Measurements from ENCODE around the gene PRPSAP1.

PRPSAP1 gene

DNA sequence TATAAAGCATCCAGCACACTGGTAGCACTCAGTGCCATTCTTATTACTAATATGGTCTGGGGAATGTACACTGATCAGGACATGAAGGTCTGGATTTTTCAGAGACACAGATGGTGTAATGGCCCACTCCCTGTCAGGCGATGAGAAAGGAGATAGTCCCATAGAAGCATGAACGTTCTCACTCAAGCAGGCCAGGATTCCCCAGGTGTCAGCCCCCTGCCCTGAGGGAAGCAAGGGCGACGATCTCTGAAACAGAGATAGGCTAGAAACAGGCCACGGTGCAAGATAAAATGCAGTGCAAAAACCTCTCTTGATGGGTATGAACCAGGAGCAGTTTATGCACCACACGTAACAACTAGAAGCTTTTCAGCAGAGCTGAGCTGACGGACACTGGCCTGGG is 10.6 kb downstream of the PRPSAP1 start:
- no peaks in the 10 kb centered on the region for H4K20me1 ChIP-seq (ENCODE audit: insufficient read depth, low read length)
- no peak overlapping the region for H3K27ac ChIP-seq (ENCODE audit: low read length)
- no peaks in the 10 kb centered on the region for H3K9me2 ChIP-seq (replicated peaks; ENCODE audit: insufficient read depth, low read length)
- no peak for DNase-seq
- H2AFZ ChIP-seq (ENCODE audit: low read length) = no peak overlapping the region
- H3K4me2 ChIP-seq (ENCODE audit: low read depth, low read length) = no peak overlapping the region
- TF ChIP-seq, protein P1, sequence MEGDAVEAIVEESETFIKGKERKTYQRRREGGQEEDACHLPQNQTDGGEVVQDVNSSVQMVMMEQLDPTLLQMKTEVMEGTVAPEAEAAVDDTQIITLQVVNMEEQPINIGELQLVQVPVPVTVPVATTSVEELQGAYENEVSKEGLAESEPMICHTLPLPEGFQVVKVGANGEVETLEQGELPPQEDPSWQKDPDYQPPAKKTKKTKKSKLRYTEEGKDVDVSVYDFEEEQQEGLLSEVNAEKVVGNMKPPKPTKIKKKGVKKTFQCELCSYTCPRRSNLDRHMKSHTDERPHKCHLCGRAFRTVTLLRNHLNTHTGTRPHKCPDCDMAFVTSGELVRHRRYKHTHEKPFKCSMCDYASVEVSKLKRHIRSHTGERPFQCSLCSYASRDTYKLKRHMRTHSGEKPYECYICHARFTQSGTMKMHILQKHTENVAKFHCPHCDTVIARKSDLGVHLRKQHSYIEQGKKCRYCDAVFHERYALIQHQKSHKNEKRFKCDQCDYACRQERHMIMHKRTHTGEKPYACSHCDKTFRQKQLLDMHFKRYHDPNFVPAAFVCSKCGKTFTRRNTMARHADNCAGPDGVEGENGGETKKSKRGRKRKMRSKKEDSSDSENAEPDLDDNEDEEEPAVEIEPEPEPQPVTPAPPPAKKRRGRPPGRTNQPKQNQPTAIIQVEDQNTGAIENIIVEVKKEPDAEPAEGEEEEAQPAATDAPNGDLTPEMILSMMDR (IDR thresholded peaks at IDR 0.05; ENCODE audit: low read length) = no peak
- no peaks in the 10 kb centered on the region for H3K27me3 ChIP-seq (replicated peaks; ENCODE audit: insufficient read depth, low read length)
- H3K9ac ChIP-seq (ENCODE audit: low read length) = no peak overlapping the region
- no peaks in the 10 kb centered on the region for H3K36me3 ChIP-seq (replicated peaks; ENCODE audit: insufficient read depth, low read length)
- no peaks in the 10 kb centered on the region for H3F3A ChIP-seq (ENCODE audit: insufficient read depth, low read length)
- H3K79me2 ChIP-seq (ENCODE audit: low read length) = no peaks in the 10 kb centered on the region
- no peak overlapping the region for H3K4me3 ChIP-seq (ENCODE audit: low read length)
- H3K4me1 ChIP-seq (ENCODE audit: low read length) = no peaks in the 10 kb centered on the region
- H3K9me3 ChIP-seq (replicated peaks; ENCODE audit: insufficient read depth, low read length) = no peaks in the 10 kb centered on the region

DNA sequence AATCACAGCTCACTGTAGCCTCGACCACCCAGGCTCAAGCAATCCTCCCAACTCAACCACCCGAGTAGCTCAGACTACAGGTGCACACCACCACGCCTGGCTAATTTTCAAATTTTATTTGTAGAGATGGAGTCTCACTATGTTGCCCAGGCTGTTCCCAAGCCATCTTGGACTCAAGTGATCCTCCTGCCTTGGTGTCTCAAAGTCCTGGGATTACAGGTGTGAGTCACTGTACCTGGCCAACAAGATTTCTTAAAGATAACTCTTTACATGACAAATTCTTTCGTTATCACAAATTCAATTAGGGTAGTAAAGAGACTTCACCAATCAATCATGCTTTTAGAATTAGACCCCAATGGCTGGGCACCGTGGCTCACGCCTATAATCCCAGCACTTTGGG is 12.4 kb downstream of the PRPSAP1 start:
- H4K20me1 ChIP-seq (ENCODE audit: insufficient read depth, low read length) = no peaks in the 10 kb centered on the region
- H3K9me2 ChIP-seq (replicated peaks; ENCODE audit: insufficient read depth, low read length) = no peaks in the 10 kb centered on the region
- H3K27me3 ChIP-seq (replicated peaks; ENCODE audit: insufficient read depth, low read length) = no peaks in the 10 kb centered on the region
- H3K9ac ChIP-seq (ENCODE audit: low read length) = no peak overlapping the region
- no peaks in the 10 kb centered on the region for H3K79me2 ChIP-seq (ENCODE audit: low read length)
- H3K9me3 ChIP-seq (replicated peaks; ENCODE audit: insufficient read depth, low read length) = no peaks in the 10 kb centered on the region
- no peaks in the 10 kb centered on the region for H3K4me1 ChIP-seq (ENCODE audit: low read length)
- TF ChIP-seq EZH2phosphoT487 (IDR thresholded peaks at IDR 0.05; ENCODE audit: low read length) (no peak), EZH2 (optimal IDR thresholded peaks at IDR 0.05; ENCODE audit: low read depth, low read length) (no peak)
- TF ChIP-seq, protein P1 (IDR thresholded peaks at IDR 0.05; ENCODE audit: low read length) = no peak
- no peak for DNase-seq
- H3F3A ChIP-seq (ENCODE audit: insufficient read depth, low read length) = no peaks in the 10 kb centered on the region
- no peak overlapping the region for H3K4me3 ChIP-seq (ENCODE audit: low read length)
- H2AFZ ChIP-seq (ENCODE audit: low read length) = no peak overlapping the region
- H3K4me2 ChIP-seq (ENCODE audit: low read depth, low read length) = no peak overlapping the region
- H3K36me3 ChIP-seq (replicated peaks; ENCODE audit: insufficient read depth, low read length) = no peaks in the 10 kb centered on the region
- H3K27ac ChIP-seq (ENCODE audit: low read length) = no peak overlapping the region

DNA sequence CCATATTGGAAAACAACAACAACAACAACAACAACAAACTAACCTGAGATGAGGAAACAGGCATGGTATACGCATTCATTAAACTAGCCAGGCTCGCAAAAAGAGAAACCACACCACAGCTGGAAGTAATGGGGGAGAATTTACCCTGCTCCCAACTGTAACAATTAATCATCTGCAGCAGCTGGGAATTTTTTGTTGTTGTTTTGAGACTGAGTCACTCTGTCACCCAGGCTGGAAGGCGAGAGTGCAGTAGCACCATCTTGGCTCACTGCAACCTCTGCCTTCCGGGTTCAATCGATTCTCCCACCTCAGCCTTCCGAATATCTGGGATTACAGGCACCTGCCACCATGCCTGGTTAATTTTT is 16.3 kb downstream of the PRPSAP1 start:
- Histone ChIP-seq H3K9ac (ENCODE audit: low read length) (no peak overlapping the region), H3K4me3 (ENCODE audit: low read length) (no peak overlapping the region), H3K4me2 (ENCODE audit: low read depth, low read length) (no peak overlapping the region), H3K79me2 (ENCODE audit: low read length) (peaks cover 5% of the 10 kb centered on the region; the same call in 1 of the 2 replicates), H3K9me2 (replicated peaks; ENCODE audit: insufficient read depth, low read length) (no peaks in the 10 kb centered on the region), H2AFZ (ENCODE audit: low read length) (no peak overlapping the region), H3K36me3 (replicated peaks; ENCODE audit: insufficient read depth, low read length) (no peaks in the 10 kb centered on the region), H3K27me3 (replicated peaks; ENCODE audit: insufficient read depth, low read length) (no peaks in the 10 kb centered on the region), H3K9me3 (replicated peaks; ENCODE audit: insufficient read depth, low read length) (no peaks in the 10 kb centered on the region), H3K27ac (ENCODE audit: low read length) (no peak overlapping the region), H4K20me1 (ENCODE audit: insufficient read depth, low read length) (no peaks in the 10 kb centered on the region), H3F3A (ENCODE audit: insufficient read depth, low read length) (no peaks in the 10 kb centered on the region), H3K4me1 (ENCODE audit: low read length) (no peaks in the 10 kb centered on the region)
- no peak for TF ChIP-seq EZH2 (optimal IDR thresholded peaks at IDR 0.05; ENCODE audit: low read depth, low read length)
- TF ChIP-seq, protein P1 (IDR thresholded peaks at IDR 0.05; ENCODE audit: low read length) = no peak
- TF ChIP-seq EZH2phosphoT487 (IDR thresholded peaks at IDR 0.05; ENCODE audit: low read length) = no peak
- DNase-seq = no peak

Measured in MM.1S (cell line).